Activated naive CD4-positive, alpha-beta T cell (primary cell): ENCODE data around the gene GPR89A.
A peak's percentile ranks its signal among the peaks of the same experiment; 100 is the strongest.
"Not testable (repeated sequence)": the region's sequence is repeated elsewhere in the genome, so short reads cannot be mapped to it uniquely, and the experiment has no call there.

ENCODE experiments used
- DNase-seq, 4 experiments: peaks; one replicate each; lab custom pipeline; 2025; lab: John Stamatoyannopoulos, UW

The GPR89A gene

GRCh38 chr1:145607833-145608733, at the start of gene GPR89A:
Gene GPR89A (plus strand): TSS chr1:145607988. CDS start chr1:145608134, 146 bp downstream.
- DNase-seq, result peak; percentile 80 to 95 (median 88)

- not testable (repeated sequence) for DNase-seq
These were observed 21.0 kb upstream of the GPR89A start for GRCh38 chr1:145586820-145587219.

- peak in 1 of 4 experiments; percentile 3 for DNase-seq
These were observed 17.0 kb upstream of the GPR89A start for GRCh38 chr1:145590806-145591205.

- DNase-seq, result not testable (repeated sequence)
These were observed 15.4 kb upstream of the GPR89A start for GRCh38 chr1:145592347-145592746.

- DNase-seq, result not testable (repeated sequence)
These were observed 12.4 kb upstream of the GPR89A start for GRCh38 chr1:145595421-145595820.

- not testable (repeated sequence) for DNase-seq
These were observed 11.6 kb upstream of the GPR89A start for GRCh38 chr1:145596236-145596635.

GRCh38 chr1:145599426-145599825, 8.4 kb upstream of the GPR89A start:
- not testable (repeated sequence) for DNase-seq

GRCh38 chr1:145601593-145601992, 6.2 kb upstream of the GPR89A start:
- DNase-seq, result no peak

- DNase-seq, result not testable (repeated sequence)
These were observed 948 bp upstream of the GPR89A start for GRCh38 chr1:145606840-145607239.

- DNase-seq, result not testable (repeated sequence)
These were observed 499 bp upstream of the GPR89A start for GRCh38 chr1:145607289-145607688.

GRCh38 chr1:145610744-145611143, 3.0 kb downstream of the GPR89A start:
- not testable (repeated sequence) for DNase-seq

GRCh38 chr1:145620073-145620472, 12.3 kb downstream of the GPR89A start:
- DNase-seq, result not testable (repeated sequence)

- not testable (repeated sequence) for DNase-seq
These were observed 14.4 kb downstream of the GPR89A start for GRCh38 chr1:145622177-145622576.

GRCh38 chr1:145636237-145636636, 28.4 kb downstream of the GPR89A start:
- not testable (repeated sequence) for DNase-seq

GRCh38 chr1:145641886-145642285, 34.1 kb downstream of the GPR89A start:
- not testable (repeated sequence) for DNase-seq

GRCh38 chr1:145643990-145644389, 36.2 kb downstream of the GPR89A start:
- DNase-seq, result not testable (repeated sequence)

GRCh38 chr1:145656245-145656943, 48.6 kb downstream of the GPR89A start:
- DNase-seq, result not testable (repeated sequence)

GRCh38 chr1:145662502-145662901, 54.7 kb downstream of the GPR89A start:
- not testable (repeated sequence) for DNase-seq

- DNase-seq, result not testable (repeated sequence)
These were observed 57.2 kb downstream of the GPR89A start for GRCh38 chr1:145665015-145665414.

- not testable (repeated sequence) for DNase-seq
These were observed 63.4 kb downstream of the GPR89A start for GRCh38 chr1:145670995-145671745.

GRCh38 chr1:145673217-145673616, 65.4 kb downstream of the GPR89A start:
- not testable (repeated sequence) for DNase-seq

- DNase-seq, result not testable (repeated sequence)
These were observed 77.1 kb downstream of the GPR89A start for GRCh38 chr1:145684858-145685257.
